ENCODE results near the gene MYO5B. TPM values are rescaled to one million over a fixed set of nuclear protein-coding genes. Genes with fewer than 3 reads are reported as not detected.

Gene MYO5B
- total and polyA plus RNA-seq, 2 donors (not counting 1 experiment from before 2014, with no cell fraction given) = 0.30 to 1.7 TPM

GRCh38 chr18:49847524-49847923 is 347.4 kb downstream of the MYO5B start:
- Histone ChIP-seq H3K27me3 (replicated peaks in 1 of 4; ENCODE audit: control extremely low read depth in 1 of 4, control insufficient read depth in 3 of 4, insufficient read depth in 4 of 4, low read length in 3 of 4) (peaks cover 0 to 2% (median 0%) of the 10 kb centered on the region in 4 experiments), H3K9me3 (ENCODE audit: control extremely low read depth in 1 of 3, control insufficient read depth in 2 of 3, insufficient read depth in 1 of 3, low read length in 2 of 3) (no peaks in the 10 kb centered on the region), H2AFZ (ENCODE audit: insufficient read depth, low read depth, low read length, poor library complexity, severe bottlenecking) (no peak overlapping the region), H3K9ac (ENCODE audit: low read length) (no peak overlapping the region), H3K79me2 (ENCODE audit: control insufficient read depth, insufficient read depth, low read length) (no peaks in the 10 kb centered on the region), H4K20me1 (ENCODE audit: control insufficient read depth, insufficient read depth, low read length, poor library complexity, severe bottlenecking) (no peaks in the 10 kb centered on the region), H3K27ac (ENCODE audit: low read length in 2 of 2) (no peak overlapping the region), H3K36me3 (replicated peaks in 1 of 2; ENCODE audit: control extremely low read depth in 1 of 2, control insufficient read depth in 1 of 2, extremely low read depth in 1 of 2, insufficient read depth in 2 of 2, low read length in 1 of 2) (no peaks in the 10 kb centered on the region), H3K4me1 (ENCODE audit: control insufficient read depth in 2 of 2, insufficient read depth in 2 of 2, low read length in 2 of 2) (no peaks in the 10 kb centered on the region), H3K4me3 (ENCODE audit: control extremely low read depth in 1 of 5, extremely low read depth in 1 of 5, insufficient read depth in 1 of 5, low read depth in 2 of 5, low read length in 4 of 5) (no peak overlapping the region), H3K4me2 (replicated peaks; ENCODE audit: low read depth, low read length, poor library complexity, severe bottlenecking) (no peak overlapping the region)
- no peak for DNase-seq
- ChIA-PET POLR2A (no interaction called here), CTCF (interaction anchor here (1.7 to 2.4 kb wide), 2 partner anchors 11 to 15 kb away, joined by 3 to 11 read pairs; no protein-coding TSS in a partner anchor)
- ATAC-seq (ENCODE audit: low read depth) = no peak
- Mint-ChIP-seq H3K27ac (no peak overlapping the region), H3K9me3 (ENCODE audit: insufficient read depth) (no peaks in the 10 kb centered on the region), H3K27me3 (peaks cover 20% of the 10 kb centered on the region), H3K4me1 (no peaks in the 10 kb centered on the region), H3K4me3 (no peak overlapping the region)
- TF ChIP-seq EZH2 (IDR thresholded peaks at IDR 0.05; ENCODE audit: borderline replicate concordance, insufficient read depth, low read depth, low read length, poor library complexity, severe bottlenecking) (no peak), CTCF (IDR thresholded peaks at IDR 0.05) (no peak)
- WGBS (ENCODE audit: insufficient coverage) = 91% methylated on average over 8 of the region's 8 CpGs
- intact Hi-C loops (cut with micrococcal nuclease) = no loop called here

- no peak overlapping the region for H3K4me3 ChIP-seq (ENCODE audit: control extremely low read depth in 1 of 5, extremely low read depth in 1 of 5, insufficient read depth in 1 of 5, low read depth in 2 of 5, low read length in 4 of 5)
- H3K27me3 ChIP-seq (replicated peaks in 1 of 4; ENCODE audit: control extremely low read depth in 1 of 4, control insufficient read depth in 3 of 4, insufficient read depth in 4 of 4, low read length in 3 of 4) = peaks cover 0 to 2% (median 0%) of the 10 kb centered on the region in 4 experiments
- no peak overlapping the region for H3K27ac ChIP-seq (ENCODE audit: low read length in 2 of 2)
- no peak overlapping the region for H3K9ac ChIP-seq (ENCODE audit: low read length)
- 91% methylated on average over 10 of the region's 10 CpGs for WGBS (ENCODE audit: insufficient coverage)
- no peak for TF ChIP-seq EZH2 (IDR thresholded peaks at IDR 0.05; ENCODE audit: borderline replicate concordance, insufficient read depth, low read depth, low read length, poor library complexity, severe bottlenecking)
- no peak for TF ChIP-seq CTCF (IDR thresholded peaks at IDR 0.05)
- H3K4me2 ChIP-seq (replicated peaks; ENCODE audit: low read depth, low read length, poor library complexity, severe bottlenecking) = no peak overlapping the region
- no peaks in the 10 kb centered on the region for H4K20me1 ChIP-seq (ENCODE audit: control insufficient read depth, insufficient read depth, low read length, poor library complexity, severe bottlenecking)
- H3K27ac Mint-ChIP-seq = no peak overlapping the region
- no peaks in the 10 kb centered on the region for H3K36me3 ChIP-seq (replicated peaks in 1 of 2; ENCODE audit: control extremely low read depth in 1 of 2, control insufficient read depth in 1 of 2, extremely low read depth in 1 of 2, insufficient read depth in 2 of 2, low read length in 1 of 2)
- H3K9me3 Mint-ChIP-seq (ENCODE audit: insufficient read depth) = no peaks in the 10 kb centered on the region
- intact Hi-C loops (cut with micrococcal nuclease) = no loop called here
- H3K4me1 ChIP-seq (ENCODE audit: control insufficient read depth in 2 of 2, insufficient read depth in 2 of 2, low read length in 2 of 2) = no peaks in the 10 kb centered on the region
- no peaks in the 10 kb centered on the region for H3K4me1 Mint-ChIP-seq
- H3K79me2 ChIP-seq (ENCODE audit: control insufficient read depth, insufficient read depth, low read length) = no peaks in the 10 kb centered on the region
- peaks cover 20% of the 10 kb centered on the region for H3K27me3 Mint-ChIP-seq
- CTCF ChIA-PET = interaction anchor here (1.7 to 2.4 kb wide), 2 partner anchors 11 to 15 kb away, joined by 3 to 11 read pairs; no protein-coding TSS in a partner anchor
- no peak overlapping the region for H2AFZ ChIP-seq (ENCODE audit: insufficient read depth, low read depth, low read length, poor library complexity, severe bottlenecking)
- no peaks in the 10 kb centered on the region for H3K9me3 ChIP-seq (ENCODE audit: control extremely low read depth in 1 of 3, control insufficient read depth in 2 of 3, insufficient read depth in 1 of 3, low read length in 2 of 3)
- ATAC-seq (ENCODE audit: low read depth) (no peak), DNase-seq (no peak)
- POLR2A ChIA-PET = no interaction called here
- H3K4me3 Mint-ChIP-seq = no peak overlapping the region
Measured at GRCh38 chr18:49846718-49847470, 348.1 kb downstream of the MYO5B start.

All from B cell (primary cell).